Mesenchymal stem cell (in vitro differentiated cells and primary cell): ENCODE data around the gene TPM2. TPM values are rescaled to one million over a fixed set of nuclear protein-coding genes. Genes with fewer than 3 reads are reported as not detected.

ENCODE experiments used
- DNase-seq: peaks from one replicate; pipeline ENCODE4 v3.0.0-alpha.2; 2013
- H2AFZ ChIP-seq: one replicate; pipeline ENCODE4 v1.6.1; 2013; ENCODE audit warnings: low read depth, mild to moderate bottlenecking, control low read depth, inconsistent platforms, low read length, moderate library complexity
- H2AK5ac ChIP-seq: 2 replicates; pipeline ENCODE4 v1.6.1; 2013; ENCODE audit warnings: low read length, moderate library complexity, mild to moderate bottlenecking, inconsistent platforms; ENCODE audit not compliant: severe bottlenecking
- H2BK120ac ChIP-seq: one replicate; pipeline ENCODE4 v1.6.1; 2013; ENCODE audit warnings: low read depth, mild to moderate bottlenecking, inconsistent platforms, low read length, moderate library complexity
- H2BK12ac ChIP-seq, 2 experiments: one replicate each; pipeline ENCODE4 v1.6.1; 2013; ENCODE audit warnings: inconsistent platforms in 2 of 2, low read length in 2 of 2, mild to moderate bottlenecking in 2 of 2, moderate library complexity in 2 of 2, control low read depth in 1 of 2
- H2BK15ac ChIP-seq: one replicate; pipeline ENCODE4 v1.6.1; 2013; ENCODE audit warnings: mild to moderate bottlenecking, low read depth, inconsistent platforms; ENCODE audit not compliant: poor library complexity, severe bottlenecking
- H2BK5ac ChIP-seq: 2 replicates; pipeline ENCODE4 v1.6.1; 2013; ENCODE audit warnings: low read depth, mild to moderate bottlenecking, low read length, control low read depth, inconsistent platforms; ENCODE audit not compliant: poor library complexity, severe bottlenecking
- H3K14ac ChIP-seq, 2 experiments: one replicate each; pipeline ENCODE4 v1.6.1; 2013; ENCODE audit warnings: inconsistent platforms in 2 of 2, low read length in 2 of 2, control low read depth in 1 of 2, mild to moderate bottlenecking in 1 of 2, moderate library complexity in 1 of 2
- H3K18ac ChIP-seq, 2 experiments: one replicate each; pipeline ENCODE4 v1.6.1; 2013; ENCODE audit warnings: inconsistent platforms in 2 of 2, low read length in 2 of 2, control low read depth in 1 of 2, low read depth in 1 of 2, mild to moderate bottlenecking in 1 of 2
- H3K23ac ChIP-seq, 2 experiments: one replicate each; pipeline ENCODE4 v1.6.1; 2013; ENCODE audit warnings: inconsistent platforms in 2 of 2, low read length in 2 of 2, mild to moderate bottlenecking in 2 of 2, moderate library complexity in 2 of 2, control low read depth in 1 of 2
- H3K27ac ChIP-seq: 2 replicates; pipeline ENCODE4 v1.5.1; 2013; ENCODE audit warnings: mild to moderate bottlenecking, moderate library complexity, low read length, control low read depth, inconsistent platforms; ENCODE audit not compliant: poor library complexity, severe bottlenecking
- H3K27me3 ChIP-seq, 2 experiments: 2 replicates each; pipeline versions ENCODE4 v1.6.1 to v1.7.0; 2013; ENCODE audit warnings: low read length in 2 of 2, mild to moderate bottlenecking in 2 of 2, moderate library complexity in 2 of 2, control low read depth in 1 of 2, inconsistent platforms in 1 of 2; ENCODE audit not compliant: control insufficient read depth in 1 of 2, insufficient read depth in 1 of 2
- H3K36me3 ChIP-seq, 2 experiments: 2 replicates each; pipeline versions ENCODE4 v1.6.1 to v1.7.0; 2013; ENCODE audit warnings: low read length in 2 of 2, control low read depth in 1 of 2, inconsistent platforms in 1 of 2, low read depth in 1 of 2, mild to moderate bottlenecking in 1 of 2; ENCODE audit not compliant: insufficient read depth in 2 of 2, control insufficient read depth in 1 of 2
- H3K4ac ChIP-seq, 2 experiments: one replicate each; pipeline ENCODE4 v1.6.1; 2013; ENCODE audit warnings: inconsistent platforms in 2 of 2, low read length in 2 of 2, mild to moderate bottlenecking in 2 of 2, moderate library complexity in 2 of 2, control low read depth in 1 of 2, low read depth in 1 of 2
- H3K4me1 ChIP-seq: 2 replicates; pipeline ENCODE4 v1.6.1; 2013; ENCODE audit warnings: low read depth, low read length, control low read depth; ENCODE audit not compliant: control insufficient read depth, insufficient read depth
- H3K4me2 ChIP-seq: 2 replicates; pipeline ENCODE4 v1.6.1; 2013; ENCODE audit warnings: low read length, mild to moderate bottlenecking, inconsistent platforms; ENCODE audit not compliant: poor library complexity, severe bottlenecking
- H3K4me3 ChIP-seq, 2 experiments: 2 replicates each; pipeline versions ENCODE4 v1.5.1 to v1.7.0; 2013; ENCODE audit warnings: low read length in 2 of 2, mild to moderate bottlenecking in 2 of 2, control low read depth in 1 of 2, low read depth in 1 of 2; ENCODE audit not compliant: insufficient read depth in 1 of 2
- H3K79me1 ChIP-seq: replicated peaks from 2 replicates; pipeline ENCODE4 v1.6.1; 2013; ENCODE audit warnings: mild to moderate bottlenecking, control low read depth, low read length, inconsistent platforms; ENCODE audit not compliant: poor library complexity, severe bottlenecking
- H3K9ac ChIP-seq: 2 replicates; pipeline ENCODE4 v1.7.0; 2013; ENCODE audit warnings: mild to moderate bottlenecking, low read length, moderate library complexity
- H3K9me3 ChIP-seq: 2 replicates; pipeline ENCODE4 v1.7.0; 2013; ENCODE audit warnings: mild to moderate bottlenecking, low read length; ENCODE audit not compliant: control insufficient read depth
- H4K8ac ChIP-seq: one replicate; pipeline ENCODE4 v1.6.1; 2013; ENCODE audit warnings: inconsistent platforms, mild to moderate bottlenecking, low read length, moderate library complexity
- H4K91ac ChIP-seq: one replicate; pipeline ENCODE4 v1.6.1; 2013; ENCODE audit warnings: mild to moderate bottlenecking, low read length, inconsistent platforms
- WGBS: methylation state at CpG from one replicate; pipeline ENCODE4 v1.1.7; 2013; ENCODE audit warnings: mixed read lengths; 5-methylcytosine and 5-hydroxymethylcytosine counted together
- polyA plus RNA-seq, 2 experiments: library from polyadenylated mRNA; stranded (reverse); fragments of 200-250 nt; gene quantifications; one replicate each; pipeline ENCODE4 v1.2.3, GENCODE V29; 2013

Gene TPM2
- 890 TPM for polyA plus RNA-seq (2013, experiment 1 of 2)
- polyA plus RNA-seq (2013, experiment 2 of 2): 890 TPM

DNA sequence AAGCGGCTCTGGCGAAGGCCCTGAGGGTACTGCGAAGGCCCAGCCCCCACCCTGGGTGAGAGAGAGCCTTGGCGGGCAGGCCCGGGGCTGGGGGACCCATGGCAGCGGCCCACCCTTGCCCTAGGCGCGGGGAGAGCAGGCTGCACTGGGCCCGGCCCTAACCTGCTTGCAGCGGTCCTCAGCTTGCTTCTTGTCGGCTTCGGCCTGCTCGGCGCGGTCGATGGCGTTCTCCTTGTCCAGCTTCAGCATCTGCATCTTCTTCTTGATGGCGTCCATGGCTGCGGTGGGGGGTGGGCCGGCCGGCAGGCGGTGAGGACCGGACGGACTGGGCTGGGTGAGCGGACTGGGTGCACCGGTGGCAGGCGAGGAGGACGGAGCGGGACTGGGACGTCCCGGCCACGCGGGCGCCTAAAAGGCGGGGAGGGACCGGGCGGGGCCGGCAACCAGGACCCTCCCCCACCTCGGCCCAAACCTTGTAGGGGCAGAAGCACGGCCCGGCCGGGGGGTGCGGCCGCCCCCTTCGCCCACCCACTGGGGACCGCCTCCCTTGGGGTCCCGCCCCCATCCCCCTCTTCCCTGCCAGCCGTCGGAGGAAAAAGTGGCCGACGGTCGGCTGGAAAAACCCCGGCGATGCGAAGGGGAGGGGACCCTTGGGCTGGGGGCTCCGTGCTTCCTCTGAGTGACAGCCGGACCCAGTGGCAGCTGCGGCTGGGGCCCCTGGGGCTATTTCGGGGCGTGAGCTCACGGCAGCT is at the start of gene TPM2:
TSS of gene TPM2 (minus strand) at position 384 of the 752 bp plus-strand sequence. CDS start at position 276, 108 bp downstream.
- DNase-seq: peak; percentile 86

GRCh38 chr9:35738924-35739323 is 49.2 kb upstream of the TPM2 start:
- Histone ChIP-seq H3K27ac (no peak overlapping the region), H2AFZ (no peak overlapping the region), H4K91ac (no peak overlapping the region), H3K9ac (no peak overlapping the region), H2BK12ac (no peak overlapping the region), H3K79me1 (peaks cover 38% of the 10 kb centered on the region), H4K8ac (no peak overlapping the region), H3K4me3 (no peak overlapping the region), H3K27me3 (no peaks in the 10 kb centered on the region), H3K23ac (no peak overlapping the region), H2AK5ac (no peak overlapping the region), H3K18ac (no peak overlapping the region), H2BK15ac (no peak overlapping the region), H3K14ac (no peak overlapping the region), H2BK120ac (no peak overlapping the region), H3K4ac (no peak overlapping the region), H3K4me2 (no peak overlapping the region), H3K4me1 (peaks cover 4% of the 10 kb centered on the region), H3K9me3 (no peaks in the 10 kb centered on the region), H3K36me3 (peaks cover 71 to 94% of the 10 kb centered on the region in 2 experiments), H2BK5ac (no peak overlapping the region)
- 98% methylated on average over 6 of the region's 7 CpGs for WGBS
- DNase-seq: no peak

More for the DNA sequence above, at the start of gene TPM2:
- Histone ChIP-seq H3K79me1 (peaks cover 2% of the 10 kb centered on the region), H3K9me3 (no peaks in the 10 kb centered on the region), H2AK5ac (peak within 1 kb of the TSS; percentile 49), H4K91ac (peak within 1 kb of the TSS; percentile 94), H3K9ac (peak within 1 kb of the TSS; percentile 92), H4K8ac (peak within 1 kb of the TSS; percentile 95), H3K14ac (peak within 1 kb of the TSS; percentile 48 to 98), H3K4ac (peak within 1 kb of the TSS; percentile 94 to 98), H3K23ac (peak within 1 kb of the TSS; percentile 67 to 86), H3K36me3 (peaks cover 33 to 36% of the 10 kb centered on the region in 2 experiments), H2BK120ac (peak within 1 kb of the TSS; percentile 95), H2BK5ac (peak within 1 kb of the TSS; percentile 97), H3K27ac (peak within 1 kb of the TSS; percentile 95), H3K18ac (peak within 1 kb of the TSS; percentile 97), H3K27me3 (no peaks in the 10 kb centered on the region), H3K4me2 (peak within 1 kb of the TSS; percentile 82), H3K4me1 (peaks cover 35% of the 10 kb centered on the region), H3K4me3 (peak within 1 kb of the TSS; percentile 87), H2BK15ac (peak within 1 kb of the TSS; percentile 95), H2BK12ac (peak within 1 kb of the TSS; percentile 52 to 90), H2AFZ (peak within 1 kb of the TSS; percentile 74)
- WGBS: under 1% methylated on average over 57 of the region's 61 CpGs

DNA sequence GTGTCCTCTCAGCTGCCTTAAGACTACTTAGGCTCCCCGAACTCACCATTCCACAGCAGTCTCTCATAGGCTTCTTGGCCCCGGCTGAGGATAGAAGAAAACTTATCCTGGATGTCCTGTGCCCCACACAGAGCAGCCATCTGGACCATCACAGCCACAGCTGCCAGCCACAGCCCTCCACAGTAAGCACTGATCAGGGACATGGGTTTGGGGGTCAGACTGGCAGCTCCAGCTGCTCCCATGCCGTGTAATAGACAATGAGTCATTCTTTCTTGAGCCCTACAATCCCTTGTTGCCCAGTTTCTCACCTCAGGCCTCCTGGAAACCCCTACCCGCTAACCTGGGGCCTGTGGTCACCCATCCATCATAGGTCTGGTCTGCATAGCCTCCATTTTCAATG is 48.5 kb upstream of the TPM2 start:
- peaks cover 67 to 86% of the 10 kb centered on the region in 2 experiments for H3K36me3 ChIP-seq
- no peak overlapping the region for H3K23ac ChIP-seq
- no peak overlapping the region for H3K4ac ChIP-seq
- H4K8ac ChIP-seq: no peak overlapping the region
- H3K4me2 ChIP-seq: no peak overlapping the region
- DNase-seq: no peak
- H2AK5ac ChIP-seq: no peak overlapping the region
- peaks cover 35% of the 10 kb centered on the region for H3K79me1 ChIP-seq
- no peak overlapping the region for H3K14ac ChIP-seq
- H4K91ac ChIP-seq: no peak overlapping the region
- H3K9ac ChIP-seq: no peak overlapping the region
- no peak overlapping the region for H2BK15ac ChIP-seq
- no peak overlapping the region for H2BK120ac ChIP-seq
- H2BK5ac ChIP-seq: no peak overlapping the region
- H3K9me3 ChIP-seq: no peaks in the 10 kb centered on the region
- no peak overlapping the region for H2BK12ac ChIP-seq
- 94% methylated on average over 4 of the region's 4 CpGs for WGBS
- H3K4me3 ChIP-seq: no peak overlapping the region
- no peak overlapping the region for H2AFZ ChIP-seq
- H3K4me1 ChIP-seq: peaks cover 5% of the 10 kb centered on the region
- no peak overlapping the region for H3K27ac ChIP-seq
- no peak overlapping the region for H3K18ac ChIP-seq
- H3K27me3 ChIP-seq: no peaks in the 10 kb centered on the region

GRCh38 chr9:35737143-35737542 is 47.4 kb upstream of the TPM2 start:
- H2BK120ac ChIP-seq: no peak overlapping the region
- peaks cover 5% of the 10 kb centered on the region for H3K4me1 ChIP-seq
- H2BK5ac ChIP-seq: no peak overlapping the region
- H2AK5ac ChIP-seq: no peak overlapping the region
- no peak overlapping the region for H3K14ac ChIP-seq
- DNase-seq: no peak
- no peak overlapping the region for H3K18ac ChIP-seq
- WGBS: 93% methylated on average over 7 of the region's 7 CpGs
- no peak overlapping the region for H3K4me3 ChIP-seq
- H2BK12ac ChIP-seq: peak overlapping the region in 1 of 2 experiments; percentile 30
- H2AFZ ChIP-seq: no peak overlapping the region
- H3K9ac ChIP-seq: no peak overlapping the region
- no peak overlapping the region for H3K4ac ChIP-seq
- no peak overlapping the region for H2BK15ac ChIP-seq
- peak overlapping the region; percentile 8 for H3K27ac ChIP-seq
- H3K79me1 ChIP-seq: peaks cover 31% of the 10 kb centered on the region
- no peak overlapping the region for H4K8ac ChIP-seq
- H3K4me2 ChIP-seq: no peak overlapping the region
- no peak overlapping the region for H3K23ac ChIP-seq
- H4K91ac ChIP-seq: no peak overlapping the region
- H3K27me3 ChIP-seq: no peaks in the 10 kb centered on the region
- peaks cover 66 to 76% of the 10 kb centered on the region in 2 experiments for H3K36me3 ChIP-seq
- H3K9me3 ChIP-seq: no peaks in the 10 kb centered on the region
